Stimulated activated naive CD4-positive, alpha-beta T cell (primary cell): ENCODE data around the gene SCGB1A1.

ENCODE experiments used
- DNase-seq, 6 experiments: peaks; one replicate each; lab custom pipeline; 2025; lab: John Stamatoyannopoulos, UW

Gene SCGB1A1

GRCh38 chr11:62421996-62422395 lies 3.2 kb downstream of the SCGB1A1 start:
- no peak for DNase-seq

- no peak for DNase-seq
Measured at GRCh38 chr11:62423012-62423411, 4.2 kb downstream of the SCGB1A1 start.

- DNase-seq: no peak
Measured at GRCh38 chr11:62427630-62428233, 8.9 kb downstream of the SCGB1A1 start.

GRCh38 chr11:62428871-62429560 lies 10.2 kb downstream of the SCGB1A1 start:
- DNase-seq: no peak

DNA sequence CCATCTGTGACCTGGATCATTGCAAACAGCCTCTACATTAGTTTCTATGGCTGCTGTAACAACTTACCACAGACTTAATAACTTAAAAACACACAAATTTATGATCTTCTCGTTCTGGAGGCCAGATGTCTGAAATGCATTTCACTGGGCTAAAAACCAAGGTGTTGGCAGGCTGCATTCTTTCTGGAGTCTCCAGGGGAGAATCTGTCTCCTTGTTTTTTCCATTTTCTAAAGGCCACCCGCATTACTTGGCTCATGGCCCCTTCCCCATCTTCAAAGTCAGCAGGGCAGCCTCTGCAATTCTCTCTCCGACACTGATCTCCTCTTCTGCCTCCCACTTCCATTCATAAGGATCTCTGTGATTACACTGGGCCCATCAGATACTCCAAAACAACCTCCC lies 11.6 kb downstream of the SCGB1A1 start:
- no peak for DNase-seq

GRCh38 chr11:62431171-62431901 lies 12.5 kb downstream of the SCGB1A1 start:
- DNase-seq: no peak

GRCh38 chr11:62432695-62433094 lies 13.9 kb downstream of the SCGB1A1 start:
- no peak for DNase-seq

GRCh38 chr11:62433141-62433903 lies 14.5 kb downstream of the SCGB1A1 start:
- DNase-seq: no peak

- DNase-seq: no peak
Measured at GRCh38 chr11:62433904-62434276, 15.1 kb downstream of the SCGB1A1 start.

GRCh38 chr11:62435846-62436660 lies 17.2 kb downstream of the SCGB1A1 start:
- peak in 2 of 6 experiments; percentile 26 to 41 for DNase-seq

- DNase-seq: no peak
Measured at GRCh38 chr11:62437616-62438015, 18.8 kb downstream of the SCGB1A1 start.

GRCh38 chr11:62438641-62439040 lies 19.8 kb downstream of the SCGB1A1 start:
- no peak for DNase-seq

- no peak for DNase-seq
Measured at GRCh38 chr11:62439785-62440602, 21.2 kb downstream of the SCGB1A1 start.

DNA sequence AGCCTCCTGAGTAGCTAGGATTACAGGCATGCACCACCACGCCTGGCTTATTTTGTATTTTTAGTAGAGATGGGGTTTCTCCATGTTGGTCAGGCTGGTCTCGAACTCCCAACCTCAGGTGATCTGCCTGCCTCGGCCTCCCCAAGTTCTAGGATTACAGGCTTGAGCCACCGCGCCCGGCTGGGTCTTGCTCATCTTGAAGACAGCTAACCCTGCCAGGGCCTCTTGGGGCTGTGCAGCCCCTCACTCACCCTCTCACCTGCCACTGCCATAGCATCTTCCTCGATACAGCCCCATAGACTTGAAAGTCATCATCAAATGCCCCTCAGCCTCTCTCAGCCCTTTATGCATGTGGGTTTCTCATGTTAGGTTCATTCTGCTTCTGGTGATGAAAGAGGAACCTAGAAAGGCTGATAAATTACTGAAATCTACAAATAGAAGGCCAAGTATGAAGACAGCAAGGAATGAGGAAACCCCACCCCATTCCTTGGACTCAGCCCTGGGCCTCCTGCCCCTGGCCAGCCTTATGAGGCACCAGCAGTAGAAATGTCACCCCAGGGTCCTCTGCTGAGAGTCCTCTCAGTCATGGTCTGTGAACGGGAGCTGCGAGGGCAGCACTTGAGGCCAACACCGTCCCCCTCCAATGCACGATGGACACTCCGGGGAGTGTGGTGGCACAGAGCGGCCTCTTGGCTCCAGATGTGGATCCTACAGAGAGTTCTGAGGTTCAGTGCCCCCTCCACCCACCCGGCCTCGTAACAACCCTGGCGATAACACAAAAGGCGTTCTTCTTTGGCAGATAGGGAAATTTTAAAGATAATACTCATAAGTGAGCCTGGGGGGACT lies 24.8 kb downstream of the SCGB1A1 start:
- no peak for DNase-seq

- DNase-seq: peak in 4 of 6 experiments; percentile 4 to 47 (median 19)
Measured at GRCh38 chr11:62444236-62444833, 25.5 kb downstream of the SCGB1A1 start.

GRCh38 chr11:62444835-62445234 lies 26.0 kb downstream of the SCGB1A1 start:
- no peak for DNase-seq

GRCh38 chr11:62445314-62445740 lies 26.5 kb downstream of the SCGB1A1 start:
- no peak for DNase-seq

- no peak for DNase-seq
Measured at GRCh38 chr11:62446091-62446490, 27.3 kb downstream of the SCGB1A1 start.

- no peak for DNase-seq
Measured at GRCh38 chr11:62449451-62449851, 30.6 kb downstream of the SCGB1A1 start.
